Thymus (tissue), 11 donors: ENCODE results near the gene TRIM56. TPM values are rescaled to one million over a fixed set of nuclear protein-coding genes. Genes with fewer than 3 reads are reported as not detected.
A peak's percentile ranks its signal among the peaks of the same experiment; 100 is the strongest.
"Not testable (repeated sequence)": the region's sequence is repeated elsewhere in the genome, so short reads cannot be mapped to it uniquely, and the experiment has no call there.

Source experiments
- DNase-seq, 9 donors: peaks; one replicate each; pipeline ENCODE4 v3.0.0-alpha.2; 2013; ENCODE audit warnings: low spot score in 9 of 9, low read depth in 6 of 9, missing footprints in 1 of 9
- H3K27ac ChIP-seq, 2 donors: one replicate each; pipeline ENCODE4 v1.5.1; 2013; ENCODE audit warnings: control low read depth in 1 of 2, low read depth in 1 of 2, low read length in 1 of 2, mild to moderate bottlenecking in 1 of 2, moderate library complexity in 1 of 2
- H3K27me3 ChIP-seq, 2 donors: one replicate each; pipeline ENCODE4 v1.5.1; 2013; ENCODE audit warnings: low read length in 1 of 2; ENCODE audit not compliant: control insufficient read depth in 2 of 2, insufficient read depth in 1 of 2
- H3K36me3 ChIP-seq, 2 donors: one replicate each; pipeline ENCODE4 v1.5.1; 2013; ENCODE audit warnings: low read length in 1 of 2, mild to moderate bottlenecking in 1 of 2, moderate library complexity in 1 of 2; ENCODE audit not compliant: control insufficient read depth in 2 of 2, insufficient read depth in 2 of 2
- H3K4me1 ChIP-seq, 2 donors: one replicate each; pipeline ENCODE4 v1.5.1; 2013; ENCODE audit warnings: low read length in 2 of 2; ENCODE audit not compliant: control insufficient read depth in 2 of 2, insufficient read depth in 2 of 2
- H3K4me3 ChIP-seq, 2 donors: one replicate each; pipeline ENCODE4 v1.5.1; 2013; ENCODE audit warnings: low read length in 2 of 2, control low read depth in 1 of 2, mild to moderate bottlenecking in 1 of 2
- H3K9me3 ChIP-seq, 2 donors: one replicate each; pipeline ENCODE4 v1.5.1; 2013; ENCODE audit warnings: low read length in 1 of 2, mild to moderate bottlenecking in 1 of 2; ENCODE audit not compliant: control insufficient read depth in 2 of 2, insufficient read depth in 1 of 2
- WGBS: extraction: QIAGEN DNeasy Blood & Tissue Kit; methylation state at CpG from one replicate; pipeline ENCODE4 v1.1.7; 2013; 5-methylcytosine and 5-hydroxymethylcytosine counted together
- polyA plus RNA-seq: library from polyadenylated mRNA; stranded (reverse); fragments of 200-250 nt; gene quantifications from one replicate; pipeline ENCODE4 v1.2.3, GENCODE V29; 2013
- total RNA-seq: library from RNA; stranded (reverse); fragments of 120-200 nt; gene quantifications from one replicate; pipeline ENCODE4 v1.2.4, GENCODE V29; 2013
- donor health status: healthy.

TRIM56 gene
- total and polyA plus RNA-seq, 2 donors, result 6.9 to 12.8 TPM

DNA sequence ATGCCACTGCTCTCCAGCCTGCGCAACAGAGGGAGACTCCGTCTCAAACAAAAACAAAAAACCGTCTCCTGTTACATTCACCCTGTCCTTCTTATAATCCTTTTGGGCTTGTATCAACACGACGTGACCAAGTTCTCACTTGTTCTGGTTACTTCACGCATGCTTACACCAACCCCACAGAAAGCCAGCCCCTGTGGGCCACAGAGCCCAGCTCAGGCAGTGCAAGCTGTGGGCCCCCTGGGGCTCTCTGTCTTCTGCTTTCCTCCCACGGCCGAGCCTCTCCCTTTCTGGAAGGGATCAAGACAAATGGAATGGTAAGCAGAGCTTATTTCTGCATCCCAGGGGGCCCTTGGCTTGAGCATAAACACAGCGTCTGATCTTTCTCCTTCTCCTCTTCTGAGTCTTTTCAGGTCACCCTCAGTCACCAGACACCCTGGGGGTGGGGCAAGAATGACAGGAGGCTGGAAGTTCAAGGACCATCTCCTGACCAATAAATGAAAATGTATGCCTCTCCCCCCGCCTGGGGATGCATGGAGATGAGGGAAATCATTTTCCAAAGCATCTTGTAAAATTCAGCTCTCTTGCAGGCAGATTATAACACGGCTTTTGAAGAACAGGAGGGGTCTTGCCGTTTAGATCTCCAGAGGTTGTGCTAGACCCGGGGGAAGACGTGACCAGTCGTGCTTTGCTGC, 19.0 kb upstream of the TRIM56 start:
- Histone ChIP-seq H3K4me3 (no peak overlapping the region), H3K36me3 (no peaks in the 10 kb centered on the region), H3K27me3 (peaks cover 0 to 26% of the 10 kb centered on the region in 2 donors), H3K27ac (peak overlapping the region in 1 of 2 donors; percentile 56), H3K4me1 (peaks cover 0 to 2% of the 10 kb centered on the region in 2 donors), H3K9me3 (no peaks in the 10 kb centered on the region)
- WGBS, result 58% methylated on average over 15 of the region's 15 CpGs
- peak in 1 of 9 donors; percentile 30 for DNase-seq

- peak overlapping the region in 1 of 2 donors; percentile 56 for H3K27ac ChIP-seq
- WGBS, result 67% methylated on average over 7 of the region's 7 CpGs
- DNase-seq, result no peak
- no peaks in the 10 kb centered on the region for H3K36me3 ChIP-seq
- peaks cover 0 to 2% of the 10 kb centered on the region in 2 donors for H3K4me1 ChIP-seq
- no peak overlapping the region for H3K4me3 ChIP-seq
- H3K9me3 ChIP-seq, result no peaks in the 10 kb centered on the region
- peaks cover 0 to 27% of the 10 kb centered on the region in 2 donors for H3K27me3 ChIP-seq
Measured at GRCh38 chr7:101066833-101067177, 18.5 kb upstream of the TRIM56 start.

- no peaks in the 10 kb centered on the region for H3K9me3 ChIP-seq
- whole genome bisulfite sequencing, result 93% methylated on average over 10 of the region's 10 CpGs
- peaks cover 0 to 2% of the 10 kb centered on the region in 2 donors for H3K4me1 ChIP-seq
- peaks cover 0 to 30% of the 10 kb centered on the region in 2 donors for H3K27me3 ChIP-seq
- DNase-seq, result no peak
- no peak overlapping the region for H3K4me3 ChIP-seq
- H3K36me3 ChIP-seq, result no peaks in the 10 kb centered on the region
- H3K27ac ChIP-seq, result no peak overlapping the region
Measured at GRCh38 chr7:101068401-101068800, 16.9 kb upstream of the TRIM56 start.

- H3K27me3 ChIP-seq, result peaks cover 0 to 32% of the 10 kb centered on the region in 2 donors
- H3K36me3 ChIP-seq, H3K4me1 ChIP-seq, DNase-seq, H3K9me3 ChIP-seq, H3K4me3 ChIP-seq, H3K27ac ChIP-seq: not testable (repeated sequence)
- 87% methylated on average over 14 of the region's 14 CpGs for WGBS
Measured at GRCh38 chr7:101071362-101072104, 13.7 kb upstream of the TRIM56 start.

- no peak overlapping the region for H3K4me3 ChIP-seq
- no peak for DNase-seq
- peaks cover 0 to 22% of the 10 kb centered on the region in 2 donors for H3K27me3 ChIP-seq
- 82% methylated on average over 3 of the region's 3 CpGs for WGBS
- H3K4me1 ChIP-seq, result no peaks in the 10 kb centered on the region
- no peaks in the 10 kb centered on the region for H3K9me3 ChIP-seq
- H3K27ac ChIP-seq, result no peak overlapping the region
- no peaks in the 10 kb centered on the region for H3K36me3 ChIP-seq
Measured at GRCh38 chr7:101075646-101076045, 9.6 kb upstream of the TRIM56 start.

- 91% methylated on average over 8 of the region's 8 CpGs for WGBS
- not testable (repeated sequence) for H3K9me3 ChIP-seq, H3K27ac ChIP-seq, DNase-seq, H3K4me3 ChIP-seq, H3K36me3 ChIP-seq, H3K4me1 ChIP-seq
- peaks cover 0 to 22% of the 10 kb centered on the region in 2 donors for H3K27me3 ChIP-seq
Measured at GRCh38 chr7:101076183-101076582, 9.1 kb upstream of the TRIM56 start.

DNA sequence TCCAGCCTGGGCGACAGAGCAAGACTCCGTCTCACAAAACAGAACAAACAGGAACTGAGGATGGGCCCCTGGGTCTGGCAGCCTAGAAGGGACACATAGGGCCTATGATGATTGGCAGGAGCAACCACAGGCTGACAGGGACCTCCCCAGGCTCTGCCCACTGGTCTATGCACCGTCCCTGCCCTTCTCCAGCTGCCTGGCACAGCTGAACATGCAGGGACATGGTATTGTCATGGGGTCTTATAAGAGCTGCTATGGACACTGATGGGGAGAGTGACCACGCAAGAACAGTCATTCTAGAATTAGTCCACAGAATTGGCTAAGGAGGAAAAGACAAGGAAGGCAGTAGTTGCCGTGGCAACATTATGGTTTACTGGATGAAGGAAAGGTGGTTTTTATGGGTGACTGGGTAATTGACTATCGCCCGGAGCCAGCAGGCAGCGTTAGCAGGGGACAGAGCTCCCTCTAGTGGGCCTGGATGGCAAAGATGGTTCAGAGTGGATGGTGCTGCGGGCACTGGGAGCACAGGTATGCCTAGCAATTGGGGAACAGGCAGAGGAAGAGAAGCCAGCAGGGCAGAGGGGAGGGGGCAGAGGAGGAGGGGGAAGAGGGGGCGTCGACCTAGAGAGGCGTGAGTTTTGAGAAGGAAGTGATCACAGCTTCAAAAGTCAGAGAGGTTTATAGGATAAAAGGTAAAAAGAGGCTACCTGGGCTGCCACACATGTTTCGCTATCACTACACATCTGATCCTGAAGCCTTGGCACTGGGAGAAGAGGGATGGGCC, 7.8 kb upstream of the TRIM56 start:
- DNase-seq, result peak; percentile 42 to 87 (median 69)
- H3K4me1 ChIP-seq, result no peaks in the 10 kb centered on the region
- H3K36me3 ChIP-seq, result no peaks in the 10 kb centered on the region
- no peaks in the 10 kb centered on the region for H3K9me3 ChIP-seq
- 19% methylated on average over 13 of the region's 13 CpGs for WGBS
- no peak overlapping the region for H3K4me3 ChIP-seq
- peaks cover 0 to 18% of the 10 kb centered on the region in 2 donors for H3K27me3 ChIP-seq
- no peak overlapping the region for H3K27ac ChIP-seq

- Histone ChIP-seq H3K4me1 (peaks cover 10 to 14% of the 10 kb centered on the region in 2 donors), H3K36me3 (no peaks in the 10 kb centered on the region), H3K27me3 (peaks cover 0 to 5% of the 10 kb centered on the region in 2 donors), H3K4me3 (no peak overlapping the region), H3K9me3 (no peaks in the 10 kb centered on the region), H3K27ac (no peak overlapping the region)
- 79% methylated on average over 1 of the region's 1 CpG for WGBS
- no peak for DNase-seq
Measured at GRCh38 chr7:101081432-101081831, 3.8 kb upstream of the TRIM56 start.

- H3K4me1 ChIP-seq, result peaks cover 13 to 18% of the 10 kb centered on the region in 2 donors
- H3K27ac ChIP-seq, result peak overlapping the region; percentile 90 to 92
- WGBS, result 66% methylated on average over 5 of the region's 5 CpGs
- H3K36me3 ChIP-seq, result peaks cover 31 to 33% of the 10 kb centered on the region in 2 donors
- H3K9me3 ChIP-seq, result no peaks in the 10 kb centered on the region
- peak overlapping the region; percentile 79 to 98 for H3K4me3 ChIP-seq
- H3K27me3 ChIP-seq, result no peaks in the 10 kb centered on the region
- no peak for DNase-seq
Measured at GRCh38 chr7:101084865-101085161, 468 bp upstream of the TRIM56 start.
